KMS-11 (cell line): ENCODE data around the gene SLC22A23.

Source experiments
- H2AFZ ChIP-seq: fragments of 200-600 bp; sonication (generic); 2 replicates; pipeline ENCODE4 v1.6.1; 2016; ENCODE audit warnings: antibody characterized with exemption, mixed run types, low read depth
- H3K27ac ChIP-seq: fragments of 200-600 bp; sonication (generic); 2 replicates; pipeline ENCODE4 v1.6.1; 2016; ENCODE audit warnings: mild to moderate bottlenecking, mixed run types
- H3K27me3 ChIP-seq: fragments of 200-600 bp; sonication (generic); 2 replicates; pipeline ENCODE4 v1.6.1; 2017; ENCODE audit warnings: mild to moderate bottlenecking, low read depth, mixed run types, moderate library complexity; ENCODE audit not compliant: insufficient read depth
- H3K36me3 ChIP-seq: fragments of 200-600 bp; sonication (generic); 2 replicates; pipeline ENCODE4 v1.6.1; 2017; ENCODE audit warnings: mild to moderate bottlenecking, mixed run types; ENCODE audit not compliant: insufficient read depth
- H3K4me1 ChIP-seq: fragments of 200-600 bp; sonication (generic); 2 replicates; pipeline ENCODE4 v1.6.1; 2016; ENCODE audit warnings: mild to moderate bottlenecking, low read depth, mixed run types; ENCODE audit not compliant: poor library complexity, severe bottlenecking
- H3K4me2 ChIP-seq: fragments of 200-600 bp; sonication (generic); 2 replicates; pipeline ENCODE4 v1.7.0; 2016; ENCODE audit warnings: mild to moderate bottlenecking, mixed run types
- H3K4me3 ChIP-seq: fragments of 200-600 bp; sonication (generic); IDR thresholded peaks from 2 replicates; pipeline ENCODE4 v1.6.1; 2017; ENCODE audit warnings: low read depth, low read length, mixed read lengths; ENCODE audit not compliant: insufficient read depth
- H3K79me2 ChIP-seq: fragments of 200-600 bp; sonication (generic); 2 replicates; pipeline ENCODE4 v1.6.1; 2016; ENCODE audit warnings: low read depth, mixed run types; ENCODE audit not compliant: insufficient read depth
- H3K9ac ChIP-seq: fragments of 200-600 bp; sonication (generic); 2 replicates; pipeline ENCODE4 v1.6.1; 2016; ENCODE audit warnings: mild to moderate bottlenecking, mixed run types
- H4K20me1 ChIP-seq: fragments of 200-600 bp; sonication (generic); 2 replicates; pipeline ENCODE4 v1.6.1; 2016; ENCODE audit warnings: mild to moderate bottlenecking, mixed run types; ENCODE audit not compliant: insufficient read depth
- CTCF ChIP-seq: fragments of 200-600 bp; sonication (generic); conservative IDR thresholded peaks from 2 replicates; pipeline ENCODE4 v1.6.1; 2017; ENCODE audit warnings: low read depth, mild to moderate bottlenecking, antibody characterized with exemption, low read length, moderate library complexity, mixed read lengths

The SLC22A23 gene

GRCh38 chr6:3484946-3485345 is 28.1 kb upstream of the SLC22A23 start:
- H3K9ac ChIP-seq: no peak overlapping the region
- no peaks in the 10 kb centered on the region for H4K20me1 ChIP-seq
- H3K4me1 ChIP-seq: no peaks in the 10 kb centered on the region
- no peak overlapping the region for H3K4me3 ChIP-seq
- H2AFZ ChIP-seq: no peak overlapping the region
- no peak for TF ChIP-seq CTCF
- H3K36me3 ChIP-seq: no peaks in the 10 kb centered on the region
- no peaks in the 10 kb centered on the region for H3K79me2 ChIP-seq
- no peak overlapping the region for H3K4me2 ChIP-seq
- no peaks in the 10 kb centered on the region for H3K27me3 ChIP-seq
- no peak overlapping the region for H3K27ac ChIP-seq

GRCh38 chr6:3484192-3484591 is 27.3 kb upstream of the SLC22A23 start:
- no peaks in the 10 kb centered on the region for H3K4me1 ChIP-seq
- no peaks in the 10 kb centered on the region for H4K20me1 ChIP-seq
- H3K27me3 ChIP-seq: no peaks in the 10 kb centered on the region
- no peak overlapping the region for H3K4me2 ChIP-seq
- no peaks in the 10 kb centered on the region for H3K36me3 ChIP-seq
- H3K27ac ChIP-seq: no peak overlapping the region
- no peaks in the 10 kb centered on the region for H3K79me2 ChIP-seq
- TF ChIP-seq CTCF: no peak
- no peak overlapping the region for H3K4me3 ChIP-seq
- H3K9ac ChIP-seq: no peak overlapping the region
- no peak overlapping the region for H2AFZ ChIP-seq

- Histone ChIP-seq H4K20me1 (no peaks in the 10 kb centered on the region), H3K27ac (no peak overlapping the region), H3K4me1 (no peaks in the 10 kb centered on the region), H2AFZ (no peak overlapping the region), H3K36me3 (no peaks in the 10 kb centered on the region), H3K27me3 (no peaks in the 10 kb centered on the region), H3K9ac (no peak overlapping the region), H3K4me2 (no peak overlapping the region), H3K4me3 (no peak overlapping the region), H3K79me2 (no peaks in the 10 kb centered on the region)
- TF ChIP-seq CTCF: no peak
These were observed 26.8 kb upstream of the SLC22A23 start for GRCh38 chr6:3483675-3484074.

GRCh38 chr6:3482869-3483268 is 26.0 kb upstream of the SLC22A23 start:
- no peaks in the 10 kb centered on the region for H3K4me1 ChIP-seq
- no peak overlapping the region for H3K4me3 ChIP-seq
- no peaks in the 10 kb centered on the region for H3K27me3 ChIP-seq
- H2AFZ ChIP-seq: no peak overlapping the region
- H3K9ac ChIP-seq: no peak overlapping the region
- H3K36me3 ChIP-seq: no peaks in the 10 kb centered on the region
- no peak overlapping the region for H3K4me2 ChIP-seq
- no peak for TF ChIP-seq CTCF
- no peaks in the 10 kb centered on the region for H4K20me1 ChIP-seq
- no peaks in the 10 kb centered on the region for H3K79me2 ChIP-seq
- no peak overlapping the region for H3K27ac ChIP-seq

- no peak overlapping the region for H3K4me2 ChIP-seq
- no peak overlapping the region for H2AFZ ChIP-seq
- no peaks in the 10 kb centered on the region for H3K27me3 ChIP-seq
- no peak for TF ChIP-seq CTCF
- no peak overlapping the region for H3K27ac ChIP-seq
- H3K79me2 ChIP-seq: no peaks in the 10 kb centered on the region
- no peak overlapping the region for H3K4me3 ChIP-seq
- H3K9ac ChIP-seq: no peak overlapping the region
- H4K20me1 ChIP-seq: no peaks in the 10 kb centered on the region
- no peaks in the 10 kb centered on the region for H3K36me3 ChIP-seq
- H3K4me1 ChIP-seq: no peaks in the 10 kb centered on the region
These were observed 24.8 kb upstream of the SLC22A23 start for GRCh38 chr6:3481640-3482039.
